HepG2 (cell line): ENCODE results near the gene ZBTB37.

Source experiments
- AHR ChIP-seq: IDR thresholded peaks from 2 replicates; pipeline ENCODE4 v1.6.1; 2018; ENCODE audit warnings: missing genetic modification reagents, missing compliant biosample characterization
- CTCF ChIP-seq: sonication (generic); formaldehyde crosslinking; IDR thresholded peaks from 2 replicates; pipeline ENCODE4 v1.5.0; 2020; ENCODE audit warnings: mild to moderate bottlenecking, missing genetic modification reagents, moderate library complexity
- EHMT2 ChIP-seq: fragments of 200-600 bp; sonication (generic); IDR thresholded peaks from 2 replicates; pipeline ENCODE4 v1.7.0; 2017; ENCODE audit warnings: antibody characterized with exemption, low read depth, low read length, borderline replicate concordance
- ESRRA ChIP-seq: sonication (generic); formaldehyde crosslinking; IDR thresholded peaks from 2 replicates; pipeline ENCODE4 v1.5.1; 2020; ENCODE audit warnings: mild to moderate bottlenecking, low read depth, missing genetic modification reagents
- EZH2 ChIP-seq: conservative IDR thresholded peaks from 2 replicates; pipeline ENCODE4 v1.6.1; 2012; ENCODE audit warnings: mild to moderate bottlenecking, low read depth, low read length, moderate library complexity
- KLF9 ChIP-seq: IDR thresholded peaks from 2 replicates; pipeline ENCODE4 v1.6.1; 2016; ENCODE audit warnings: low read depth
- MBNL3 ChIP-seq: fragments of 250-450 bp; sonication (Bioruptor Pico); conservative IDR thresholded peaks from 2 replicates; pipeline ENCODE4 v1.8.0; 2022; ENCODE audit warnings: mild to moderate bottlenecking, inconsistent platforms
- MLLT10 ChIP-seq: sonication (generic); formaldehyde crosslinking; IDR thresholded peaks from 2 replicates; pipeline ENCODE4 v1.4.0; 2020; ENCODE audit warnings: missing genetic modification reagents
- POLR2AphosphoS5 ChIP-seq: IDR thresholded peaks from 2 replicates; pipeline ENCODE4 v1.6.1; 2012; ENCODE audit warnings: low read depth, low read length
- RFX1 ChIP-seq: fragments of 450-650 bp; IDR thresholded peaks from 2 replicates; pipeline ENCODE4 v1.6.1; 2017
- ZNF251 ChIP-seq: sonication (generic); formaldehyde crosslinking; IDR thresholded peaks from 2 replicates; pipeline ENCODE4 v1.9.0; 2021; ENCODE audit warnings: mild to moderate bottlenecking, missing genetic modification reagents
- ZNF446 ChIP-seq: sonication (generic); formaldehyde crosslinking; IDR thresholded peaks from 2 replicates; pipeline ENCODE4 v1.5.0; 2020; ENCODE audit warnings: mild to moderate bottlenecking, missing genetic modification reagents

GRCh38 chr1:173824315-173825081 is 43.7 kb upstream of the ZBTB37 start, which contains the start of the genes CENPL and DARS2:
- TF ChIP-seq CTCF (no peak), RFX1 (no peak), MBNL3 (CRISPR knock-in tag) (no peak), EZH2 (no peak), KLF9 (no peak), POLR2AphosphoS5 (peak; percentile 72), ESRRA (CRISPR knock-in tag) (peak; percentile 26; the same call in 1 of the 2 replicates), AHR (no peak), ZNF446 (CRISPR knock-in tag) (peak; percentile 68; the same call in 1 of the 2 replicates), ZNF251 (CRISPR knock-in tag) (no peak), MLLT10 (CRISPR knock-in tag) (no peak), EHMT2 (no peak)
